H1 (cell line): ENCODE measurements around the gene APLP2. TPM values are rescaled to one million over a fixed set of nuclear protein-coding genes. Genes with fewer than 3 reads are reported as not detected.

ENCODE experiments used
- CTCF ChIA-PET: fragments of 300-600 bp; sonication (Branson Sonifier 250); formaldehyde crosslinking; loops from one replicate; lab custom pipeline; 2021; ENCODE audit not compliant: partially characterized antibody; lab: Charles Lee
- POLR2A ChIA-PET: fragments of 300-600 bp; sonication (Branson Sonifier 250); formaldehyde crosslinking; loops from one replicate; lab custom pipeline; 2021; ENCODE audit warnings: inconsistent platforms; ENCODE audit not compliant: partially characterized antibody; lab: Charles Lee
- DNase-seq, 2 experiments: peaks; one replicate each; pipeline versions ENCODE4 v3.0.0 to v3.0.0-alpha.2; 2010 to 2022; ENCODE audit warnings: low spot score in 2 of 2, low read depth in 1 of 2, mixed read lengths in 1 of 2
- FAIRE-seq: peaks from 2 replicates; lab custom pipeline; 2011; peaks lifted over from hg19 to GRCh38; lab: Jason Lieb, UNC
- H2AFZ ChIP-seq: 2 replicates; pipeline ENCODE4 v1.8.1; 2012; ENCODE audit warnings: low read length, inconsistent platforms
- H2AK5ac ChIP-seq: 2 replicates; pipeline ENCODE4 v1.6.1; 2013; ENCODE audit warnings: low read depth, low read length
- H2BK120ac ChIP-seq: replicated peaks from 2 replicates; pipeline ENCODE3; 2013; ENCODE audit warnings: low read depth, low read length, inconsistent platforms
- H2BK12ac ChIP-seq: 2 replicates; pipeline ENCODE4 v1.6.1; 2013; ENCODE audit warnings: low read depth, low read length
- H2BK15ac ChIP-seq: 2 replicates; pipeline ENCODE4 v1.6.1; 2013; ENCODE audit warnings: low read length
- H2BK20ac ChIP-seq: 2 replicates; pipeline ENCODE4 v1.6.1; 2013; ENCODE audit warnings: low read length
- H2BK5ac ChIP-seq: 2 replicates; pipeline ENCODE4 v1.6.1; 2013; ENCODE audit warnings: low read depth, low read length
- H3K14ac ChIP-seq: 2 replicates; pipeline ENCODE4 v1.6.1; 2013; ENCODE audit warnings: inconsistent platforms; ENCODE audit not compliant: insufficient read length
- H3K18ac ChIP-seq: 2 replicates; pipeline ENCODE4 v1.6.1; 2013; ENCODE audit warnings: low read length; ENCODE audit errors: extremely low read depth
- H3K23ac ChIP-seq: 2 replicates; pipeline ENCODE4 v1.6.1; 2013; ENCODE audit warnings: inconsistent platforms; ENCODE audit not compliant: insufficient read length
- H3K23me2 ChIP-seq: 2 replicates; pipeline ENCODE4 v1.6.1; 2013; ENCODE audit warnings: low read depth, low read length
- H3K27ac ChIP-seq: 2 replicates; pipeline ENCODE4 v1.6.1; 2011; ENCODE audit warnings: low read depth, low read length, inconsistent platforms
- H3K27me3 ChIP-seq, 4 experiments: replicated peaks in 1 of 4; 1 replicate in 1 of 4; 2 replicates in 3 of 4; pipeline versions ENCODE4 v1.6.1 to v1.8.1; 2011 to 2013; ENCODE audit warnings: low read length in 3 of 4, mild to moderate bottlenecking in 3 of 4, inconsistent platforms in 2 of 4, mixed read lengths in 2 of 4, moderate library complexity in 1 of 4; ENCODE audit not compliant: control insufficient read depth in 3 of 4, insufficient read depth in 3 of 4; ENCODE audit errors: extremely low read depth in 1 of 4
- H3K36me3 ChIP-seq, 4 experiments: 2 replicates each; pipeline versions ENCODE4 v1.6.1 to v1.8.1; 2011 to 2013; ENCODE audit warnings: mild to moderate bottlenecking in 4 of 4, low read length in 3 of 4, moderate library complexity in 2 of 4, control low read depth in 1 of 4, inconsistent platforms in 1 of 4; ENCODE audit not compliant: insufficient read depth in 4 of 4, control insufficient read depth in 2 of 4
- H3K4ac ChIP-seq: replicated peaks from 2 replicates; pipeline ENCODE3; 2013; ENCODE audit warnings: low read length, low read depth, mixed read lengths, inconsistent platforms; ENCODE audit not compliant: insufficient read length
- H3K4me1 ChIP-seq, 4 experiments: replicated peaks in 1 of 4; 1 replicate in 1 of 4; 2 replicates in 3 of 4; pipeline versions ENCODE4 v1.6.1 to v1.8.1; 2011 to 2013; ENCODE audit warnings: low read length in 3 of 4, inconsistent platforms in 2 of 4, mixed read lengths in 1 of 4; ENCODE audit not compliant: insufficient read depth in 4 of 4, control insufficient read depth in 3 of 4
- H3K4me2 ChIP-seq, 2 experiments: 2 replicates each; pipeline versions ENCODE4 v1.6.1 to v1.8.1; 2011 to 2013; ENCODE audit warnings: low read depth in 2 of 2, low read length in 2 of 2, control low read depth in 1 of 2, inconsistent platforms in 1 of 2, mild to moderate bottlenecking in 1 of 2; ENCODE audit not compliant: insufficient read depth in 1 of 2
- H3K4me3 ChIP-seq, 4 experiments: fragments of 200-600, 300-600 bp in 1 of 4; sonication (generic), shearing (Covaris generic), sonication (Bioruptor Twin) in 1 of 4; 2 replicates each; pipeline versions ENCODE4 v1.5.1 to v1.8.1; 2011 to 2016; ENCODE audit warnings: low read length in 4 of 4, low read depth in 3 of 4, control low read depth in 2 of 4, inconsistent platforms in 2 of 4, mild to moderate bottlenecking in 2 of 4, mixed read lengths in 1 of 4, moderate library complexity in 1 of 4; ENCODE audit not compliant: insufficient read depth in 2 of 4; ENCODE audit errors: extremely low read depth in 1 of 4
- H3K56ac ChIP-seq: replicated peaks from 2 replicates; pipeline ENCODE3; 2013; ENCODE audit warnings: low read depth, mild to moderate bottlenecking, mixed read lengths, low read length, inconsistent platforms; ENCODE audit not compliant: insufficient read length
- H3K79me1 ChIP-seq: 2 replicates; pipeline ENCODE4 v1.6.1; 2013; ENCODE audit warnings: low read depth, low read length, control low read depth
- H3K79me2 ChIP-seq, 2 experiments: 2 replicates each; pipeline versions ENCODE4 v1.6.1 to v1.8.1; 2012 to 2013; ENCODE audit warnings: low read length in 2 of 2, mild to moderate bottlenecking in 2 of 2, inconsistent platforms in 1 of 2; ENCODE audit not compliant: insufficient read depth in 2 of 2, control insufficient read depth in 1 of 2
- H3K9ac ChIP-seq, 4 experiments: replicated peaks in 1 of 4; 1 replicate in 1 of 4; 2 replicates in 3 of 4; pipeline versions ENCODE4 v1.6.1 to v1.8.1; 2011 to 2013; ENCODE audit warnings: low read depth in 3 of 4, low read length in 3 of 4, control low read depth in 2 of 4, mild to moderate bottlenecking in 2 of 4, moderate library complexity in 2 of 4, inconsistent platforms in 1 of 4; ENCODE audit errors: extremely low read depth in 1 of 4
- H3K9me3 ChIP-seq, 2 experiments: 2 replicates each; pipeline versions ENCODE4 v1.6.1 to v1.8.1; 2012 to 2013; ENCODE audit warnings: mild to moderate bottlenecking in 2 of 2, moderate library complexity in 2 of 2, control low read depth in 1 of 2, inconsistent platforms in 1 of 2, low read depth in 1 of 2, low read length in 1 of 2, mixed read lengths in 1 of 2; ENCODE audit not compliant: insufficient read depth in 2 of 2
- H4K20me1 ChIP-seq, 2 experiments: replicated peaks in 1 of 2; 2 replicates each; pipeline versions ENCODE3 to v1.8.1; 2011 to 2013; ENCODE audit warnings: inconsistent platforms in 2 of 2, low read length in 2 of 2, mild to moderate bottlenecking in 1 of 2; ENCODE audit not compliant: insufficient read depth in 2 of 2, control insufficient read depth in 1 of 2
- H4K5ac ChIP-seq: 2 replicates; pipeline ENCODE4 v1.6.1; 2013; ENCODE audit warnings: low read length, low read depth, mixed read lengths, inconsistent platforms; ENCODE audit not compliant: insufficient read length
- H4K8ac ChIP-seq: 2 replicates; pipeline ENCODE4 v1.8.0; 2013; ENCODE audit warnings: mild to moderate bottlenecking, moderate library complexity, low read length, inconsistent platforms; ENCODE audit not compliant: insufficient read depth; ENCODE audit errors: extremely low read depth
- H4K91ac ChIP-seq: replicated peaks from 2 replicates; pipeline ENCODE3; 2013; ENCODE audit warnings: low read length, mixed read lengths, inconsistent platforms; ENCODE audit not compliant: insufficient read length
- ATF3 ChIP-seq: IDR thresholded peaks from 2 replicates; pipeline ENCODE4 v1.6.1; 2011; ENCODE audit warnings: low read depth, mild to moderate bottlenecking, low read length; ENCODE audit not compliant: insufficient read depth
- CBX5 ChIP-seq: fragments of 300-800, 300-1000 bp; sonication (generic); IDR thresholded peaks from 2 replicates; pipeline ENCODE4 v1.7.1; 2016; ENCODE audit warnings: antibody characterized with exemption, low read length, low read depth
- GABPA ChIP-seq: IDR thresholded peaks from 2 replicates; pipeline ENCODE4 v1.6.1; 2011; ENCODE audit warnings: mild to moderate bottlenecking, low read length, moderate library complexity, borderline replicate concordance; ENCODE audit not compliant: insufficient read depth
- HDAC6 ChIP-seq: IDR thresholded peaks from one replicate; pipeline ENCODE4 v1.7.1; 2012; ENCODE audit warnings: low read depth, mild to moderate bottlenecking, inconsistent platforms, low read length, moderate library complexity
- MAX ChIP-seq: IDR thresholded peaks from 2 replicates; pipeline ENCODE4 v1.6.1; 2012; ENCODE audit warnings: inconsistent platforms
- POU5F1 ChIP-seq: IDR thresholded peaks from 2 replicates; pipeline ENCODE4 v1.6.1; 2011; ENCODE audit warnings: low read depth, mild to moderate bottlenecking, low read length, moderate library complexity
- RAD21 ChIP-seq, 2 experiments: IDR thresholded peaks in 1 of 2; conservative IDR thresholded peaks in 1 of 2; 2 replicates each; pipeline ENCODE4 v1.6.1; 2011; ENCODE audit warnings: low read depth in 2 of 2, low read length in 2 of 2, improper control_type of control experiment in 1 of 2, inconsistent platforms in 1 of 2, mild to moderate bottlenecking in 1 of 2, moderate library complexity in 1 of 2
- SIX5 ChIP-seq: IDR thresholded peaks from 2 replicates; pipeline ENCODE4 v1.6.1; 2011; ENCODE audit warnings: mild to moderate bottlenecking, low read depth, low read length
- SP2 ChIP-seq: IDR thresholded peaks from 2 replicates; pipeline ENCODE4 v1.6.1; 2012; ENCODE audit warnings: mild to moderate bottlenecking, low read length, inconsistent platforms
- SP4 ChIP-seq: IDR thresholded peaks from 2 replicates; pipeline ENCODE4 v1.6.1; 2012; ENCODE audit warnings: low read length, inconsistent platforms
- TBP ChIP-seq: IDR thresholded peaks from 2 replicates; pipeline ENCODE4 v1.6.1; 2011; ENCODE audit warnings: low read depth, low read length, improper control_type of control experiment
- WGBS, 2 experiments: shearing (Covaris generic) in 1 of 2; methylation state at CpG; one replicate each; pipeline versions ENCODE4 v1.1.6 to v1.1.7; 2013 to 2015; ENCODE audit warnings: low lambda C conversion rate in 2 of 2, mixed read lengths in 2 of 2, inconsistent platforms in 1 of 2, low coverage in 1 of 2, missing lambda C conversion rate in 1 of 2; ENCODE audit not compliant: insufficient replicate concordance in 2 of 2, insufficient coverage in 1 of 2, insufficient read length in 1 of 2; ENCODE audit errors: extremely low coverage in 1 of 2, missing lambda C conversion rate in 1 of 2; 5-methylcytosine and 5-hydroxymethylcytosine counted together
- polyA plus RNA-seq, 7 experiments: library from polyadenylated mRNA; depleted of rRNA in 3 of 7; stranded (reverse) in 5 of 7; unstranded in 2 of 7; fragments of >200 nt in 5 of 7; fragments of 200-250 nt in 2 of 7; gene quantifications; 1 replicate in 5 of 7; 2 replicates in 1 of 7; 4 replicates in 1 of 7; pipeline versions ENCODE4 v1.2.1 to v1.2.3, GENCODE V29; 2011 to 2013; ENCODE audit warnings: missing spikeins in 2 of 7, mixed read lengths in 2 of 7
- total RNA-seq: library from RNA; stranded (reverse); fragmentation: NEBNext Ultra II Directional; extraction: Animal tissue kit (Norgen Biotek cat#: 25700); gene quantifications from 2 replicates; pipeline ENCODE4 v1.2.1, GENCODE V29; 2021

The APLP2 gene
- total and polyA plus RNA-seq, 2 of the 8 experiments (the other 6 are each of a cell fraction or from before 2014, with no cell fraction given), result 222 to 315 TPM

GRCh38 chr11:130076778-130077481 lies 7.2 kb downstream of the APLP2 start:
- Histone ChIP-seq H3K9ac (no peak overlapping the region), H2AFZ (no peak overlapping the region), H3K27ac (no peak overlapping the region), H3K27me3 (no peaks in the 10 kb centered on the region), H3K14ac (no peak overlapping the region), H2AK5ac (no peak overlapping the region), H2BK15ac (no peak overlapping the region), H2BK20ac (no peak overlapping the region), H4K8ac (no peak overlapping the region), H3K79me1 (no peaks in the 10 kb centered on the region; the same call in none of the 2 replicates), H3K18ac (no peak overlapping the region), H2BK12ac (no peak overlapping the region; the same call in 1 of the 2 replicates), H2BK5ac (no peak overlapping the region), H3K4ac (no peak overlapping the region), H3K23ac (no peak overlapping the region), H4K5ac (no peak overlapping the region), H3K79me2 (peaks cover 23 to 96% of the 10 kb centered on the region in 2 experiments), H3K56ac (no peak overlapping the region), H3K23me2 (no peaks in the 10 kb centered on the region), H3K4me2 (no peak overlapping the region), H3K4me3 (no peak overlapping the region), H3K36me3 (no peaks in the 10 kb centered on the region), H3K4me1 (peaks cover 0 to 4% (median 1%) of the 10 kb centered on the region in 4 experiments; a peak in 3 of 7 replicates), H3K9me3 (no peaks in the 10 kb centered on the region), H4K20me1 (peaks cover 7 to 11% of the 10 kb centered on the region in 2 experiments), H2BK120ac (no peak overlapping the region), H4K91ac (no peak overlapping the region)
- 84% methylated on average over 4 of the region's 4 CpGs; no CpG with 5 or more reads in 1 of the 2 experiments for WGBS, 2 experiments
- TF ChIP-seq POU5F1, result no peak
- no peak for TF ChIP-seq ATF3
- no peak for TF ChIP-seq CBX5
- TF ChIP-seq SP2, result no peak
- TF ChIP-seq GABPA, result no peak
- no peak for TF ChIP-seq SP4
- TF ChIP-seq HDAC6, result no peak
- no peak for TF ChIP-seq MAX
- TF ChIP-seq SIX5, result no peak
- no peak for TF ChIP-seq RAD21 (IDR thresholded peaks at IDR 0.05 in 1 of 2, conservative IDR thresholded peaks at IDR 0.05 in 1 of 2; ENCODE audit: low read depth in 2 of 2, low read length in 2 of 2)
- TF ChIP-seq TBP, result no peak
- FAIRE-seq (peak; percentile 32), DNase-seq (no peak)
- ChIA-PET POLR2A (interaction anchor here (1.0 to 1.6 kb wide), 2 partner anchors 74 to 84 kb away, joined by 5 to 6 read pairs; partner anchors contain the start of gene PRDM10), CTCF (interaction anchor here (0.9 to 1.4 kb wide), 4 partner anchors 28 to 85 kb away, joined by 3 to 7 read pairs (median 4); no protein-coding TSS in a partner anchor)
